ENCODE data around the gene EFL1. TPM values are rescaled to one million over a fixed set of nuclear protein-coding genes. Genes with fewer than 3 reads are reported as not detected.

Gene EFL1
- total RNA-seq, 3 donors from 2014 or later (not counting 1 experiment from before 2014, with no cell fraction given) = 17.1 to 29.6 (median 20.6) TPM

GRCh38 chr15:82174471-82175235, 87.9 kb downstream of the EFL1 start:
- H3K27ac Mint-ChIP-seq = no peak overlapping the region
- intact Hi-C loops (cut with micrococcal nuclease) = no loop called here

GRCh38 chr15:82173108-82173507, 89.4 kb downstream of the EFL1 start:
- TF ChIP-seq CTCF (IDR thresholded peaks at IDR 0.05) = no peak
- Mint-ChIP-seq H3K27ac (no peak overlapping the region), H3K4me1 (peaks cover 8 to 24% of the 10 kb centered on the region in 2 donors), H3K9me3 (no peaks in the 10 kb centered on the region), H3K4me3 (no peak overlapping the region), H3K36me3 (no peaks in the 10 kb centered on the region), H3K27me3 (ENCODE audit: low read depth in 2 of 2) (no peaks in the 10 kb centered on the region)
- Histone ChIP-seq H3K9me3 (ENCODE audit: control insufficient read depth, insufficient read depth, low read length) (no peaks in the 10 kb centered on the region), H3K4me1 (ENCODE audit: control insufficient read depth, insufficient read depth, low read length) (no peaks in the 10 kb centered on the region), H3K36me3 (ENCODE audit: control insufficient read depth, insufficient read depth, low read length) (no peaks in the 10 kb centered on the region), H3K4me3 (ENCODE audit: low read length) (no peak overlapping the region), H3K27ac (ENCODE audit: low read length) (no peak overlapping the region), H3K27me3 (ENCODE audit: control insufficient read depth, insufficient read depth, low read length) (no peaks in the 10 kb centered on the region)
- ATAC-seq = no peak
- no CpG with 5 or more reads among the region's 1 CpG for WGBS (ENCODE audit: insufficient coverage)
- no peak for DNase-seq
- intact Hi-C loops (cut with micrococcal nuclease) = no loop called here

More at GRCh38 chr15:82174471-82175235, 87.9 kb downstream of the EFL1 start:
- Histone ChIP-seq H3K36me3 (ENCODE audit: control insufficient read depth, insufficient read depth, low read length) (no peaks in the 10 kb centered on the region), H3K4me3 (ENCODE audit: low read length) (no peak overlapping the region), H3K27ac (ENCODE audit: low read length) (no peak overlapping the region), H3K9me3 (ENCODE audit: control insufficient read depth, insufficient read depth, low read length) (no peaks in the 10 kb centered on the region), H3K4me1 (ENCODE audit: control insufficient read depth, insufficient read depth, low read length) (no peaks in the 10 kb centered on the region), H3K27me3 (ENCODE audit: control insufficient read depth, insufficient read depth, low read length) (no peaks in the 10 kb centered on the region)
- ATAC-seq = no peak
- H3K4me1 Mint-ChIP-seq = peaks cover 8 to 30% of the 10 kb centered on the region in 2 donors
- WGBS (ENCODE audit: insufficient coverage) = 100% methylated on average over 2 of the region's 5 CpGs
- no peaks in the 10 kb centered on the region for H3K9me3 Mint-ChIP-seq
- H3K4me3 Mint-ChIP-seq = no peak overlapping the region
- no peaks in the 10 kb centered on the region for H3K36me3 Mint-ChIP-seq
- no peak for TF ChIP-seq CTCF (IDR thresholded peaks at IDR 0.05)
- DNase-seq = no peak
- no peaks in the 10 kb centered on the region for H3K27me3 Mint-ChIP-seq (ENCODE audit: low read depth in 2 of 2)

GRCh38 chr15:82172506-82172905, 90.0 kb downstream of the EFL1 start:
- intact Hi-C loops (cut with micrococcal nuclease) = no loop called here
- Mint-ChIP-seq H3K27ac (no peak overlapping the region), H3K36me3 (no peaks in the 10 kb centered on the region), H3K9me3 (no peaks in the 10 kb centered on the region), H3K27me3 (ENCODE audit: low read depth in 2 of 2) (no peaks in the 10 kb centered on the region), H3K4me3 (no peak overlapping the region), H3K4me1 (peaks cover 3 to 18% of the 10 kb centered on the region in 2 donors)
- DNase-seq = no peak
- Histone ChIP-seq H3K27ac (ENCODE audit: low read length) (no peak overlapping the region), H3K36me3 (ENCODE audit: control insufficient read depth, insufficient read depth, low read length) (no peaks in the 10 kb centered on the region), H3K27me3 (ENCODE audit: control insufficient read depth, insufficient read depth, low read length) (no peaks in the 10 kb centered on the region), H3K9me3 (ENCODE audit: control insufficient read depth, insufficient read depth, low read length) (no peaks in the 10 kb centered on the region), H3K4me1 (ENCODE audit: control insufficient read depth, insufficient read depth, low read length) (no peaks in the 10 kb centered on the region), H3K4me3 (ENCODE audit: low read length) (no peak overlapping the region)
- WGBS (ENCODE audit: insufficient coverage) = 95% methylated on average over 4 of the region's 4 CpGs
- ATAC-seq = no peak
- no peak for TF ChIP-seq CTCF (IDR thresholded peaks at IDR 0.05)

- 100% methylated on average over 2 of the region's 2 CpGs for WGBS (ENCODE audit: insufficient coverage)
- peaks cover 0 to 16% of the 10 kb centered on the region in 2 donors for H3K4me1 Mint-ChIP-seq
- no peaks in the 10 kb centered on the region for H3K9me3 ChIP-seq (ENCODE audit: control insufficient read depth, insufficient read depth, low read length)
- no peaks in the 10 kb centered on the region for H3K27me3 Mint-ChIP-seq (ENCODE audit: low read depth in 2 of 2)
- no peak overlapping the region for H3K27ac ChIP-seq (ENCODE audit: low read length)
- DNase-seq = no peak
- no peaks in the 10 kb centered on the region for H3K27me3 ChIP-seq (ENCODE audit: control insufficient read depth, insufficient read depth, low read length)
- H3K4me3 Mint-ChIP-seq = no peak overlapping the region
- H3K4me1 ChIP-seq (ENCODE audit: control insufficient read depth, insufficient read depth, low read length) = no peaks in the 10 kb centered on the region
- no peak for ATAC-seq
- no peak for TF ChIP-seq CTCF (IDR thresholded peaks at IDR 0.05)
- no peak overlapping the region for H3K4me3 ChIP-seq (ENCODE audit: low read length)
- no peaks in the 10 kb centered on the region for H3K36me3 ChIP-seq (ENCODE audit: control insufficient read depth, insufficient read depth, low read length)
- no peaks in the 10 kb centered on the region for H3K9me3 Mint-ChIP-seq
- intact Hi-C loops (cut with micrococcal nuclease) = no loop called here
- H3K36me3 Mint-ChIP-seq = no peaks in the 10 kb centered on the region
- H3K27ac Mint-ChIP-seq = no peak overlapping the region
Observed at GRCh38 chr15:82168757-82169156, 93.8 kb downstream of the EFL1 start.

Measured in natural killer cell (primary cell).